Astrocyte of the hippocampus (primary cell): Measurements from ENCODE around the gene DEFB131B.
"Not testable (repeated sequence)": the region's sequence is repeated elsewhere in the genome, so short reads cannot be mapped to it uniquely, and the experiment has no call there.

Source experiments
- DNase-seq: peaks from one replicate; pipeline ENCODE4 v3.0.0; 2011; ENCODE audit warnings: low read depth, low spot score

DEFB131B gene, protein sequence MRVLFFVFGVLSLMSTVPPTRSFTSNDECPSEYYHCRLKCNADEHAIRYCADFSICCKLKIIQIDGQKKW

GRCh38 chr11:71878059-71878458 lies at the start of gene DEFB131B:
Gene DEFB131B, plus strand, starts transcription at chr11:71878453. Its CDS starts 0 bp downstream, at chr11:71878453.
- not testable (repeated sequence) for DNase-seq

GRCh38 chr11:71829247-71829646 lies 49.0 kb upstream of the DEFB131B start:
- DNase-seq: not testable (repeated sequence)

- not testable (repeated sequence) for DNase-seq
These were observed 48.6 kb upstream of the DEFB131B start for GRCh38 chr11:71829686-71830085.

GRCh38 chr11:71832811-71833210 lies 45.4 kb upstream of the DEFB131B start, which contains the start of gene DEFB108B:
Gene DEFB108B, plus strand, starts transcription at chr11:71833200. Its CDS starts 0 bp downstream, at chr11:71833200.
- DNase-seq: not testable (repeated sequence)

DNA sequence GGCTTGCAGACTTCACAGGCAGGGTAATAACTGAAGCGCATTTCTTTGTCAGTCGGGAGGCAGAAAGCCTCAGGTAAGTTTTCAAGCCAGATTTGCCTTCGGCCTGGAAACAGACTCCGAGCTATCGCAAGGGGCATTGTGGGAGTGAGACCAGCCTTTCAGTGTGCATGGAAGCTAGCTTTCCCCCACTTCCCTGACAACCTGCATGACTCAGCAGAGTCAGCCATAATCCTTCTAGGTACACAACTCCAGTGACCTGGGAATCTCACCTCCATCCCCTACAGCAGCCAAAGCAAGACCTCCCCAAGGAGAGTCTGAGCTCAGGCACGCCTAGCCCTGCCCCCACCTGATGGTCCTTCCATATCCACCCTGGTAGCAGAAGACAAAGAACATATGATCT lies 35.5 kb upstream of the DEFB131B start:
- not testable (repeated sequence) for DNase-seq

DNA sequence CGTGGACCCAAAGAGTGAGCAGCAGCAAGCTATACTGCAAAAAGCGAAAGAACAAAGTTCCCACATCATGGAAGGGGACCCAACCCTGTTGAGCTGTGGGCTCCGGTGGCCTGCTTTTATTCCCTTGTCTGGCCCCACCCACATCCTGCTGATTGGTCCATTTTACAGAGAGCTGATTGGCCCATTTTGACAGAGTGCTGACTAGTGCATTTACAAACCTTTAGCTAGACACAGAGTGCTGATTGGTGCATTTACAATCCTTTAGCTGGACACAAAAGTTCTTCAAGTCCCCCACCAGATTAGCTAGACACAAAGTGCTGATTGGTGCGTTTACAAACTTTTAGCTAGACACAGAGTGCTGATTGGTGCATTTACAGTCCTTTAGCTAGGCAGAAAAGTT lies 34.9 kb upstream of the DEFB131B start:
- not testable (repeated sequence) for DNase-seq

DNA sequence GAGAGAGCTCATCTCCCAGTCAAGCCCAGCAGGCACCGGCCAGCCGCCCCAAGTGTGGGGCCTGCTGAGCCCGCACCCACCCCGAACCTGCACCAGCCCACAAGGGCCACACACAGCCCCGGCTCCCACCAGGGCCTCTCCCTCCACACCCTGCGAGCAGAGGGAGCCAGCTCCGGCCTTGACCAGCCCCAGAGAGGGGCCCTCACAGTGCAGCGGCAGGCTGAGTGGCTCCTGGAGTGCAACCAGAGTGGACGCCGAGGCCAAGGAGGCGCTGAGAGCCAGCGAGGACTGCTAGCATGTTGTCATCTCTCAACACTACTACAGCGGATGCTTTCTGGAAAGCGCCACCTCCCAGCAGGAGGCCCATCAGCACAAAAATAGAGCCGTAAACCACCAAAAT lies 34.4 kb upstream of the DEFB131B start:
- DNase-seq: no peak

- not testable (repeated sequence) for DNase-seq
These were observed 24.4 kb upstream of the DEFB131B start for GRCh38 chr11:71853895-71854294.

- DNase-seq: not testable (repeated sequence)
These were observed 22.4 kb upstream of the DEFB131B start for GRCh38 chr11:71855880-71856279.

DNA sequence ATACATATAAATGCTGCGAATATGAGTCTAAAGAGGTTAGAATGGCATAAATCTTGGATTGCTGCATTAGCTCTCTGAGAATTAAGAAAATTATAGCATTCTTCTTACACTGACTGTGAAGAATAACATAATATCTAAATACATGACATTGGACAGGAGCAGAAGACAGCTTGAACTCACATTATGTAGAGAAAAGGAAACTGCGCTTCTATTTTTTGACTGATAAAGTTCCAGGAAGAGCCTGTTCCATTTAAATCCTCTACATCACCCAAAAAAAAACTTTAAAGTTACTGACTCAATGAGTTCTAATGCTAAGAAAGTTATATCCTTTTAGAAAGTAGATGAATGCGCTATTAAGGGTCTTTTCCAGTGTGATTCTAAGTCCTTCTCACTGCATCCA lies 17.4 kb upstream of the DEFB131B start:
- DNase-seq: not testable (repeated sequence)

GRCh38 chr11:71863978-71864627 lies 14.2 kb upstream of the DEFB131B start:
- DNase-seq: peak; percentile 72

DNA sequence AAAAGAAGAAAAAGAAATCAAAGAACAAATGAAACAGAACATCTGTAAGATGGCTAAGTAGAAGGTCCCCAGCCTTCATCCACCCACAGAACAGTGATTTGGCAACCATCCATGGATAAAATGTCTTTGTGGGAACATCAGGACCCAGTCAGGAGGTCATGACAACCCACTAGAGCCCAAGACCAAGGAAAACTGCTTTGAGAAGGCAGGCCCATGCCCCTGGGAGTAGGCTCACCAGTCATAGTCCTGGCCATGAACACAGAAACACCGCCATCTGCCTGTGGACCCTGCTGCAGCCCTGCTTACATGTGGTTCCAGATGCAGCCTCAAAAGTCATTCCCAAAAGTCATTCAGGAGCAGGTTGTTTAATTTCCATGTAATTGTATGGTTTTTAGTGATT lies 11.0 kb upstream of the DEFB131B start:
- not testable (repeated sequence) for DNase-seq

GRCh38 chr11:71869931-71870330 lies 8.3 kb upstream of the DEFB131B start:
- not testable (repeated sequence) for DNase-seq

DNA sequence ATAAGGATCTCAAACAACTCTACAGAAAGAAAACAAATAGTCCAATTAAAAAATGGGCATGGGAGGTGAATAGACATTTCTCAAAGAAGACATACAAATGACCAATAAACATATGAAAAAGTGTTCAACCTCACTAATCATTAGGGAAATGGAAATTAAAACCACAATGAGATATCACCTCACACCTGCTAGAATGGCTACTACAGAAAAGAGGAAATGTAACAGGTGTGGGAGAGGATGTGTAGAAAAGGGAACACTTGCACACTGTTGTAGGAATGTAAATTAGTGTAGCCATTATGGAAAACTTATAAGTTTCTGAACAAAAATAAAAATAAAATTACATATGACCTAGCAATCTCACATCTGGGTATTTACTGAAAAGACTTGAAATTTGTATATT lies 7.6 kb upstream of the DEFB131B start:
- DNase-seq: not testable (repeated sequence)

GRCh38 chr11:71876262-71876661 lies 2.0 kb upstream of the DEFB131B start:
- DNase-seq: peak; percentile 4

DNA sequence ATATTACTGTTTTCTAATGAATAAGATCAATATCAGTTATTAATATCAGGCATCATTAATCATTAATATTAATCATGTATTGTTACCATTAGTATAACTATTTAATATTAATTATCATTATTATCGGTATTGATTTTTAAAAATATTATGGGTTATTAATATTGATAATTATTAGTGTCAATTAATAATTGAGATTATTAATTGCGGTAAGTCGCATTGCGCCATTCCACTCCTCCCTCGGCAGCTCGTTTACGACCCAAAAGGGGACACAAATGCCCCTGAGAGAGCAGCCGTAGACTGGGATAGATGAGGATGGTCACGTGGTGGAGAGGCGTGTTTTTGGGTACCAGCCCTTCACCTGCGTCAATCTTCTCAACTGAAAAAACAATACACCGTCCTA lies 7.6 kb downstream of the DEFB131B start:
- not testable (repeated sequence) for DNase-seq

DNA sequence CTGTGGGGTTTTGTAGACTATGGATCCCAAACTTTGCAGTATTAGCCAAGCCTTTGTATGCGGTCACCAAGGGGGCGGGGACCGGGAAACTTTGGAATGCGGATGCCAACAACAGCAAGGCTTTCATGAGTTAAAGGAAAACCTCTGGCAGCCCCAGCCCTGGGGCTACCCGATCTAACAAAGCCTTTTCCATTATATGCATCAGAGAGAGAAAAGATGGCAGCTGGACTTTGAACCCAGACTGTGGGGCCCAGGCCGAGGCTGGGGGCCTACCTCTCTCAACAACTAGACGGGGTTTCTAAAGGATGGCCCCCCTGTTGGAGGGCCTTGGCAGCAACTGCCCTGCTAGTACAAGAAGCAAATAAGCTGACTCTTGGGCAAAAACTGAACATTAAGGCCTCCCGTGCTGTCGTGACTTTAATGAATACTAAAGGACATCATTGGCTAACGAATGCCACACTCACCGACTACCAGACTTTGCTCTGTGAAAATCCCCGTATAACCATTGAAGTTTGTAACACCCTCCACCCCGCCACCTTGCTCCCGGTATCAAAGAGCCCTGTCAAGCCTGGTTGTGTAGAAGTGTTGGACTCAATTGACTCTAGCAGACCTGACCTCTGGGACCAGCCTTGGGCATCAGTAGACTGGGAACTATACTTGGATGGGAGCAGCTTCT lies 10.2 kb downstream of the DEFB131B start:
- peak; percentile 49 for DNase-seq

- not testable (repeated sequence) for DNase-seq
These were observed 11.1 kb downstream of the DEFB131B start for GRCh38 chr11:71889181-71889872.

DNA sequence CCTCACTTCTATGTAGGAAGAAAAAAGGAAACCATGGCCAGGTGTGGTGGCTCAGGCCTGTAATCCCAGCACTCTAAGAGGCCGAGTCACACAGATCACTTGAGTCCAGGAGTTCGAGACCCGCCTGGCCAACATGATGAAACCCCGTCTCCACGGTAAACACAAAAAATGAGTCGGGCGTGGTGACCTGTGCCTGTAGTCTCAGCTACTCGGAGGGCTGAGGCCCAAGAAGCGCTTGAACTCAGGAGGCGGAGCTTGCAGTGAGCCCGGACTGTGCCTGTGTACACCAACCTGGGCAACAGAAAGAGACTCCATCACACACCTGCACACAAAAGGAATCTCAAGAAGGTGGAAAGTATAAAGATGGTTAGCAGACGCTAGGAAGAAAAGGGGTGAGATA lies 17.7 kb downstream of the DEFB131B start:
- DNase-seq: no peak

DNA sequence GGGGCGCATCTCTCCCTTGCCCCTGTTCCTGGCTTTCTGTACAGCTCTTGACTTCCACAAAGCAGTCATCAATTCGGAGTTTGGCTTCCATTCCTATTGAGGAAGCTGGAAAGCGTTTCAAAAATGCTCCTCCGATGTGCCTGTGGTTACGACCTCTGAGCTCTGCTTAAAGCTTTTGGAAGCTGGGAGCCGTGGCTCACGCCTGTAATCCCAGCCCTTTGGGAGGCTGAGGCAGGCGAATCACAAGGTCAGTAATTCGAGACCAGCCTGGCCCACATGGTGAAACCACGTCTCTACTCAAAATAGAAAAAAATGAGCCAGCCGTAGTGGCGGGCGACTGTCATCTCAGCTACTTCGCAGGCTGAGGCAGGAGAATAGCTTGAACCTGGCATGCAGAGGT lies 22.9 kb downstream of the DEFB131B start:
- peak; percentile 40 for DNase-seq

DNA sequence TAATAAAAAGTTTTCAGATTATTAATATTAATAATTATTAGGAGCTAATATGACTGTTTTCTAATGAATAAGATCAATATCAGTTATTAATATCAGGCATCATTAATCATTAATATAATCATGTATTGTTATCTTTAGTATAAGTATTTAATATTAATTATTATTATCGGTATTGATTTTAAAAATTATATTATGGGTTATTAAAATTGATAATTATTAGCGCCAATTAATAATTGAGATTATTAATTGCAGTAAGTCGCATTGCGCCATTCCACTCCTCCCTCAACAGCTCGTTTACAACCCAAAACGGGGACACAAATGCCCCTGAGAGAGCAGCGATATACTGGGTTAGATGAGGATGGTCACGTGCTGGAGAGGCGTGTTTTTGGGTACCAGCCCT lies 30.0 kb downstream of the DEFB131B start:
- DNase-seq: no peak

DNA sequence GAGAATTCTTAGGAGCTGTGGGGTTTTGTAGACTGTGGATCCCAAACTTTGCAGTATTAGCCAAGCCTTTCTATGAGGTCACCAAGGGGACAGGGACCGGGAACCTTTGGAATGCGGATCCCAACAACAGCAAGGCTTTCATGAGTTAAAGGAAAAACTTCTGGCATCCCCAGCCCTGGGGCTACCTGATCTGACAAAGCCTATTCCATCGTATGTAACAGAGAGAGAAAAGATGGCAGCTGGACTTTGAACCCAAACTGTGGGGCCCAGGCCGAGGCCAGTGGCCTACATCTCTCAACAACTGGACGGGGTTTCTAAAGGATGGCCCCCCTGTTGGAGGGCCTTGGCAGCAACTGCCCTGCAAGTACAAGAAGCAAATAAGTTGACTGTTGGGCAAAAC lies 32.5 kb downstream of the DEFB131B start:
- DNase-seq: not testable (repeated sequence)
